HepG2 (cell line): ENCODE results near the gene RRP12. TPM values are rescaled to one million over a fixed set of nuclear protein-coding genes. Genes with fewer than 3 reads are reported as not detected.

Source experiments
- BCL3 ChIP-seq: sonication (generic); formaldehyde crosslinking; IDR thresholded peaks from 2 replicates; pipeline ENCODE4 v1.5.1; 2020; ENCODE audit warnings: mild to moderate bottlenecking, missing genetic modification reagents, moderate library complexity
- NFYC ChIP-seq: IDR thresholded peaks from 2 replicates; pipeline ENCODE4 v1.6.1; 2016; ENCODE audit warnings: missing genetic modification reagents, missing compliant biosample characterization
- SRY ChIP-seq: sonication (generic); formaldehyde crosslinking; IDR thresholded peaks from 2 replicates; pipeline ENCODE4 v1.8.0; 2022; ENCODE audit warnings: mild to moderate bottlenecking, missing genetic modification reagents
- TFDP1 ChIP-seq: IDR thresholded peaks from 2 replicates; pipeline ENCODE4 v1.6.1; 2016; ENCODE audit warnings: missing compliant biosample characterization, missing genetic modification reagents, borderline replicate concordance
- TRAFD1 ChIP-seq: sonication (generic); formaldehyde crosslinking; IDR thresholded peaks from 2 replicates; pipeline ENCODE4 v1.5.1; 2020; ENCODE audit warnings: missing genetic modification reagents, mild to moderate bottlenecking, borderline replicate concordance
- USF2 ChIP-seq, 2 experiments: sonication (generic) in 1 of 2; formaldehyde crosslinking in 1 of 2; IDR thresholded peaks; 2 replicates each; pipeline versions ENCODE4 v1.5.1 to v1.6.1; 2011 to 2020; ENCODE audit warnings: borderline replicate concordance in 1 of 2, low read depth in 1 of 2, low read length in 1 of 2, mild to moderate bottlenecking in 1 of 2, missing genetic modification reagents in 1 of 2, moderate library complexity in 1 of 2
- ZBTB39 ChIP-seq: sonication (generic); formaldehyde crosslinking; IDR thresholded peaks from 2 replicates; pipeline ENCODE4 v1.5.0; 2020; ENCODE audit warnings: missing genetic modification reagents
- ZNF281 ChIP-seq: sonication (generic); formaldehyde crosslinking; IDR thresholded peaks from 2 replicates; pipeline ENCODE4 v1.4.0; 2020; ENCODE audit warnings: missing genetic modification reagents, borderline replicate concordance
- ZNF576 ChIP-seq: sonication (generic); formaldehyde crosslinking; IDR thresholded peaks from 2 replicates; pipeline ENCODE4 v1.4.0; 2020; ENCODE audit warnings: mild to moderate bottlenecking, missing genetic modification reagents
- ZNF672 ChIP-seq: sonication (generic); formaldehyde crosslinking; IDR thresholded peaks from 2 replicates; pipeline ENCODE4 v1.8.1; 2022; ENCODE audit warnings: missing genetic modification reagents
- polyA plus RNA-seq, 8 experiments: library from polyadenylated mRNA; depleted of rRNA in 3 of 8; stranded (reverse) in 7 of 8; unstranded in 1 of 8; fragments of >200 nt; fragmentation: Illumina TruSeq in 4 of 8; extraction: Trizol in 4 of 8; gene quantifications; 2 replicates each; pipeline versions ENCODE4 v1.2.1 to v1.2.3, GENCODE V29; 2011 to 2016; ENCODE audit warnings: low read depth in 4 of 8, missing spikeins in 1 of 8, mixed read lengths in 1 of 8; ENCODE audit not compliant: insufficient read depth in 1 of 8
- total RNA-seq, 5 experiments: library from RNA; depleted of rRNA; stranded (reverse); fragments of >200 nt; fragmentation: Illumina TruSeq; extraction: Trizol; gene quantifications; 2 replicates each; pipeline ENCODE4 v1.2.3, GENCODE V29; 2016; ENCODE audit warnings: low read depth in 1 of 5

Gene RRP12
- total and polyA plus RNA-seq, 2 of the 13 experiments (the other 11 are each of a cell fraction or from before 2014, with no cell fraction given) = 13.2 to 39.4 TPM

GRCh38 chr10:97445722-97446639 lies 44.8 kb upstream of the RRP12 start, which contains the start of the genes EXOSC1 and ZDHHC16 (continued):
- TF ChIP-seq ZBTB39 = no peak
- no peak for TF ChIP-seq ZNF672 (CRISPR knock-in tag)
- peak; percentile 52; the same call in 1 of the 2 replicates for TF ChIP-seq USF2 (IDR thresholded peaks at IDR 0.05; ENCODE audit: low read depth, low read length)
- no peak for TF ChIP-seq USF2 (CRISPR knock-in tag; IDR thresholded peaks at IDR 0.05; ENCODE audit: borderline replicate concordance)
- no peak for TF ChIP-seq ZNF576
- peak; percentile 62; the same call in 1 of the 2 replicates for TF ChIP-seq SRY (CRISPR knock-in tag)
- peak; percentile 32; the same call in 1 of the 2 replicates for TF ChIP-seq TFDP1
- TF ChIP-seq NFYC (CRISPR knock-in tag) = peak; percentile 99
- TF ChIP-seq TRAFD1 (CRISPR knock-in tag) = no peak
- no peak for TF ChIP-seq ZNF281 (CRISPR knock-in tag)
- TF ChIP-seq BCL3 = peak; percentile 80; the same call in 1 of the 2 replicates
